ENCODE data around the gene IL17RE.

- TF ChIP-seq CTCF (conservative IDR thresholded peaks at IDR 0.05) (no peak), ZFX (IDR thresholded peaks at IDR 0.05) (no peak)
These were observed 9.2 kb downstream of the IL17RE start for GRCh38 chr3:9911863-9912262.

Data from C4-2B (cell line).